Heart left ventricle (tissue), 13 donors: Measurements from ENCODE around the gene MS4A14.

ENCODE experiments used
- POLR2A ChIP-seq, 2 donors: fragments of 450-650 bp; IDR thresholded peaks; one replicate each; pipeline ENCODE4 v1.6.1; 2017; ENCODE audit warnings: antibody characterized with exemption in 2 of 2, mild to moderate bottlenecking in 2 of 2, moderate library complexity in 2 of 2
- TF ChIP-seq, protein P1 (sequence below), 12 donors: fragments of 200-600 bp; sonication (generic) in 4 of 12; IDR thresholded peaks; one replicate each; pipeline versions ENCODE4 v1.5.0 to v1.8.0; 2018 to 2022; ENCODE audit warnings: antibody characterized with exemption in 12 of 12, mild to moderate bottlenecking in 5 of 12
- donor health status: ischemic (EF 13 %, LVEDD 7.1; RV severe dilation, severe dysfunction).
- donor health status: DM: no; HTN: yes; CAD: no.
- donor health status: DM: no; HTN: no; CAD: no.
- donor health status: ischemic (EF 25% LVEDD 6.9; RV normal size, moderate dysfunction).
- donor health status: ischemic (EF 25% LVEDD 5.7; RV mildly dilated, moderate dysfunction).
- donor health status: ischemic (EF 35%, LVEDD 5.7; RV mildly dilated, moderate dysfunction).
- donor health status: nonischemic (EF 11% LVEDD 7.7; RV severe dilation, severe dysfunction).
- donor health status: DM: yes; HTN: yes; CAD: no.
- donor health status: PGD.
- donor health status: ischemic (EF 29% LVEDD 5.4; RV normal size, mild dysfunction).
- donor health status: nonischemic (EF 23%, LVEDD 6.1; RV moderate dilation, normal function).

DNA sequence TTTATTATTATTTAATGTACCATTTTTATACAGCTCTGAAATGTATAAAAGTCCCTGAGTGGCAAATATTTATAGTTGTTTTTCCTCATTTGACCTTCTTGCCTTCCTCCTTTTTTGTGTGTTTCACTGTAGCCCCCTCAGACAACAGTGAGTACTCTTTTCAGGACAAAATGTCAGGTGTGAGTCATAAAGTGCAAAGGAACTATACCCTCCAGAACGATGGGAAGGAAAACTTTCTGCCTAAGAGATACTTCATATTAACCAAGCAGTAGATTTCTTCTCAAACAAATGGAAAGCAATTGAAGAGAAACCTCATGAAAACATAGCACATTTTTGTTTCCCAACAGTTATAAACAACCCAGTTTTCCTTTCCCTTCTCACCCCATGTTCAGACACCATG, 34.0 kb upstream of the MS4A14 start:
- no peak for TF ChIP-seq POLR2A (IDR thresholded peaks at IDR 0.05)
- TF ChIP-seq, protein P1, sequence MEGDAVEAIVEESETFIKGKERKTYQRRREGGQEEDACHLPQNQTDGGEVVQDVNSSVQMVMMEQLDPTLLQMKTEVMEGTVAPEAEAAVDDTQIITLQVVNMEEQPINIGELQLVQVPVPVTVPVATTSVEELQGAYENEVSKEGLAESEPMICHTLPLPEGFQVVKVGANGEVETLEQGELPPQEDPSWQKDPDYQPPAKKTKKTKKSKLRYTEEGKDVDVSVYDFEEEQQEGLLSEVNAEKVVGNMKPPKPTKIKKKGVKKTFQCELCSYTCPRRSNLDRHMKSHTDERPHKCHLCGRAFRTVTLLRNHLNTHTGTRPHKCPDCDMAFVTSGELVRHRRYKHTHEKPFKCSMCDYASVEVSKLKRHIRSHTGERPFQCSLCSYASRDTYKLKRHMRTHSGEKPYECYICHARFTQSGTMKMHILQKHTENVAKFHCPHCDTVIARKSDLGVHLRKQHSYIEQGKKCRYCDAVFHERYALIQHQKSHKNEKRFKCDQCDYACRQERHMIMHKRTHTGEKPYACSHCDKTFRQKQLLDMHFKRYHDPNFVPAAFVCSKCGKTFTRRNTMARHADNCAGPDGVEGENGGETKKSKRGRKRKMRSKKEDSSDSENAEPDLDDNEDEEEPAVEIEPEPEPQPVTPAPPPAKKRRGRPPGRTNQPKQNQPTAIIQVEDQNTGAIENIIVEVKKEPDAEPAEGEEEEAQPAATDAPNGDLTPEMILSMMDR (IDR thresholded peaks at IDR 0.05), result no peak
